Effector CD4-positive, alpha-beta T cell (primary cell): ENCODE measurements around the gene KDM8.
A peak's percentile ranks its signal among the peaks of the same experiment; 100 is the strongest.

Source experiments
- DNase-seq: peaks from one replicate; pipeline ENCODE4 v3.0.0-alpha.2; 2020
- total RNA-seq: gene quantifications from one replicate; lab custom pipeline; 2026; lab: John Stamatoyannopoulos, UW

Gene KDM8
- 15.6 reads per million, percentile 41 among the genes with 10 or more reads in this experiment for total RNA-seq

DNA sequence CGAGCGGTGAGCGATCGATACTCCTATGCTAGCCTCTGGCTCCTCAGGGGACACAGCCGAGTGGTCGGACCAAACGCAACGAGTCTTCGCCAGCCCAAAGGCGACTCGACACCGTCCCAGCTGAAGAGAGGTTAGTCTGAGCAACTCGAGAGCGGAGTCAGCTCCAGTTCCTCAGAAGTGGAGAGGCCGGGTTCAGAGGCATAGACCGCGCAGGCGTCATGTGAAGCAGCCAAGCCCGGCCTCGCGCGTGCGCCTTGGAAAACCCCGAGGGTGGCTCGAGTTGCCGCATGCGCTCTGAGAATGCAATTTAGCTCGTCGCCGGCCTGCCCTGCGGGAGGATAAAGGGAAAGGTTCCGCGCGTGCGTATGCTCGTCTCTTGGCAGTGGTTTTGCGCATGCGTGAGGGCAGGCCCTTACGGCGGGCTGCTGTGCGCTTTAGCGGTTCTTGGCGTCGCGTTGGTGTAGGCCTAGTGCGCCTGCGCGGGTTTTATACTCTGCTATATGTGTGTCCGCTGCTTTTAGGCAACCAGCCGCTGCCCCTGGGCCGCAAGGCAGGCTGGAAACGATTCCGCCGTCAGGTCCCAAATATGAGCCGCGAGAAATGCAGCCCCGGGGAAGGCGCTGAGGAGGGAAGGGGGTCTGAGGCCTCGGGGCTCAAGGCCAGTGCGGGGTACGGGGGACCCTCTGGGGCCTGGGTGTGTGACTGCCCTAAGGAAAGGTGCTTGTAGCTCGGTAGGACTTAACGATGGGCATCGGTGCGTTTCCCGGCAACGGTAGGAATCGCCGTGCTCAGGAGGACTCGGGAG is at the start of gene KDM8:
Gene KDM8 (plus strand): TSS at position 20 of the 805 bp plus-strand sequence. CDS start 6,598 bp downstream, outside the sequence.
- peak; percentile 100 for DNase-seq

DNA sequence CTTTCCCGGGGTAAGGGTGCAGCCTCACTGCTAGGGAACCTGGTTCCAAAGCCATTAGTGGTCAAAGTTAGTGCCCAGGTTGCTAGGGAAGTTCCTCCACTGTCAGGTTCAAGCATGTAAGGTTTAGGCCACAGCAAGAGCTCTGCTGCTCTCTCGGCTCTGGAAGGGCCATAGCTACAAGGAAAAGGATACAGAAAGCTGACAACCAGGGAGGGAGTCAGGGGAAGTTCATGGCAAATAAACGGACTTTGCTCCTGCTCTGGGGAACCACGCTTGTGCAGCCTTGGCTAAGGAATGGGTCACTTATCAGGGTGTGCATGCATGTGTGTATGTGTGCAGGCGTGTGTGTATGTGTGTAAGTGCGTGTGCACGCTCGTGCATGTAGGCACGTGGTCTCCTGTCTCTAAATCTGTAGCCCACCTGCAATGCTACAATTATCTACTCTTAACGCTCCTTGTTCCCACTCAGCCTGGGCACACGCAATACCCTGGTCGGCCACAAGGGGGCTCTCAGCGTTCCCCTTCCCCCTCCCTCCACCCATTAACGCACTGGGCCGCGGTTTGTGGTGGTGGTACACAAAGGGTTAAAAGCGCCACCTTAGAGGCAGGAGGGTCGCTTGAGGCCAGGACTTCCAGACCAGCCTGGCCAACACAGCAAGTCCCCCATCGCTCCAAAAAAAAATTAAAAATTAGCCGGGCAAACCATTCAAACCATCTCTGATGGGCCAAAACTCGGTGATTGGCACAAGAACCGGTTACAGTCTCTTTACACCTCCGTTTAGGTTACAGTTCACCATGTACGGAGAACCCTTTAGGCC is 48.4 kb upstream of the KDM8 start:
- DNase-seq = peak; percentile 58

DNA sequence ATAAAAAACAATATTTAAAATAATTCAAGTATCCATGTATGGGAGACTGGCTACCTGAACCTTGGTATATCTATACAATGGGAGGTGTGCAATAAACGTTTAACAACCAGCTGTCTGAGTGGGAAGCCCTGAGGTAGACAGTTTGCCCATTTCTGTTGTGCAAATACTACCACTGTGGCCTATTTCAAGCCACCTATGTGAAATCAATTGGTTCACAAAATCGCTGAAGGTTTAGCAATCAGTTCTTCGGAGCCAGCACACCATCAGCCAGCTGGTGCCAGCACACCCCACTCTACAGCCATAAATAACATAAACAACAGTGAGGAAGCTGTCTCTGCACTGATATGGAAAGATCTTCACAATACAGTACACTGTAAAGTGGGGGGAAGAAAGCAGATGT is 46.7 kb upstream of the KDM8 start:
- no peak for DNase-seq

DNA sequence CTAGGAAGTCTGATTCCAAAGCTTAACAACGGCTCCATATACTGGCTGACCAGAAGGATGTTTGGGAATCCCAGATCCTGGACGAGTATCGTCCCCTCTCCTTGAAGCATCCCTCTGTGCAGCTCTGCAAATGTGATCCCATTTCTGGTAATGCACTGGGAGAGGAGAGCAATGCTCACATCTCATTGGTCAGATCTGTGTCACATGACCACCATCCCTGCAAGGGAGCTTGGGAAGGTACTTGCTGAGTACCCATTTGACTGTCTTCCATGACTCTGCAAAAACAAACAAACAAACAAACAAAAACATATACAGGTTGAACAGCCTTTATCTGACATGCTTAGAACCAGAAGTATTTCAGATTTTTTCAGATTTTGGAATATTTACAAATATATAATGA is 41.9 kb upstream of the KDM8 start:
- DNase-seq = no peak

DNA sequence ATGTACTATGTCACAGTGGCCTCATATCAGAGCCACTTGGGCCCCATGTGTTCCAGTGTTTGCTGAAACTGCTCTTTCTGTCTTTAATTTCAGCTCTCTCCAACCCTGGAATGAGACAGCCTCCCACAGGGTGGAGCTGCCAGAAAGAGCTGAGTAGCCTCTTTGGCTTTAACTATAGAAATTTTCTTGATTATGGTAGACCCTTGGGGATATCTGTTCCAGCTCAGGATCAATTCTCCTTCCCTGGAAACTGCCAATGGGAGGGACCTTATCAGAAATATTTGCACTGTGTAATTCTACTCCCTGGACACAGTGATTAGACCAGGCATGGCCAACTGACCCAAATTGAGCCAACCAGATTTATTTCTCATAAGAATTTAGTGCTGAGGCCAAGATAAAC is 39.0 kb upstream of the KDM8 start:
- no peak for DNase-seq

DNA sequence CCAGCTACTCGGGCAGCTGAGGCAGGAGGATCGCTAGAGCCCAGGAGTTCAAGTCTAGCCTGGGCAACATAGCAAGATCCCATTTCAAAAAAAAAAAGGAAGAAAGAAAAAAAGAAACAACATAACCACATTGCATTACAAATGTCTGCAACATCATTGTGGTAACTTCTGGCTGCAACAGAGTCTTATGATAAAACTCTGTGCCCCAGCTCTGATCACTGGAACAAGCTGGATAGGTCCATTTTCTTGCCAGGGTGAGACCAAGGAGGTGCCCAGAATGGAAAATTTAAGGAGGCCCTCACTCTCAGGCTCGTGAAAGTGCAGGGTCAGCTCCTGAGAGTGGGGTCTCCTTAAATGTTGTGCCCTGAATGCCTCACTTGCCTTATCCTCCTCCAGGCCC is 37.8 kb upstream of the KDM8 start:
- no peak for DNase-seq

DNA sequence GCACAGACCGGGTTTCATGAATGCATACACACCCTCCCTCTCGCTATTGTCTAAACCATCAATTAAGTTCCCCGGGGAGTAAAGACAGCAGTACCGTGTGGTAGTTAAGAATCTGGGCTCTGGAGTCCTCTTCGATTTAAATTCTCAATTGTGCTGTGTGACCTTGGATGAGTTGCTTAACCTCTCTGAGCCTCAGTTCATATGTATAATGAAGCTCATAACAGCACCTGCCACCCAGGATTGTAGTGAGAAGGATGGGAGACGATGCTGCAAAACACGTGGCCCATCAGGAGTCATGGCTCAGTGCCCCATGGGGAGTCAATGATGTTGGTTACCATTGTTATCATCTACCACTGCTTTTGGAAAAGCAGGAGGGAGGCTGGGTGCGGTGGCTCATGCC is 34.5 kb upstream of the KDM8 start:
- DNase-seq = no peak

DNA sequence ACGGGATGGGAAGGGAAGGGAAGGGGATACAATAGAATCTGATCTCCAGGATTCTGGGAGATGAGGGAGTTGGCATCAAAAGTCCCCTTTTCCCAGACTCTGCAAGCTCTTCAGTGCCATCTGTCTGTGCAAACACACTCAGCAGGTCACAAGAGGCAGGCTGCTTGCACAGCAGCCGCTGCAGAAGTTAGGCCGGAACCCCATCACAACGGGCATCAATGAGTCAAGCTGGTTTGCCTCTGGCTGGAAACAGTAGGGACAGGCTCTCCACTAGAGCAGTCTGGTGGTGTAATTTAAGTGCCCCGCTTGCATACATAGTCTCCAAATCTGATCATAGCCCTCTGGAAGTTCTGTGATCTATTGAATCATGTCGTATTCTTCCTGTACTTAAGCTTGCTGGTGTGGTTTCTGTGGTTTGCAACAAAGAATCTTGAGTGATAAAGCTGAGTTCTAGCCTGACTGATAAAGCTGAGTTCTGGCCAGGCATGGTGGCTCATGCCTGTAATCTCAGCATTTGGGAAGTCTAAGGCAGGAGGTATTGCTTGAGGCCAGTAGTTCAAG is 33.7 kb upstream of the KDM8 start:
- peak; percentile 68 for DNase-seq

DNA sequence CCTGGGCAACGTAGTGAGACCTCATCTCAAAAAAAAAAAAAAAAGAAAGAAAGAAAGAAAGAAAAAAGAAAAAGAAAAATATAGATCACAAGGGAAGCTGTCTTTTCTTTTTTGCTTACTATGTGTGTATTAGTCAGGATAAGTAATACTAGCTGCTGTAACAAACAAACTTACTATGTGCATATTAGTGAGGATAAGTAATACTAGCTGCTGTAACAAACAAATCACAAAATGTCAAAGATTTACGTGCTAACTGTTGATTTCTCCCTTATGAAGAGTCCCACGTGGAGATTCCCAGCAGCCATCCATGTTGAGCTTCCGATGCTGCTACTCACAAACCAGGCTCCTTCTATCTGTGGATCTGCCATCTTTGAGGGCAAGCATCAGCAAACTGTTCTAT is 31.7 kb upstream of the KDM8 start:
- DNase-seq = no peak

DNA sequence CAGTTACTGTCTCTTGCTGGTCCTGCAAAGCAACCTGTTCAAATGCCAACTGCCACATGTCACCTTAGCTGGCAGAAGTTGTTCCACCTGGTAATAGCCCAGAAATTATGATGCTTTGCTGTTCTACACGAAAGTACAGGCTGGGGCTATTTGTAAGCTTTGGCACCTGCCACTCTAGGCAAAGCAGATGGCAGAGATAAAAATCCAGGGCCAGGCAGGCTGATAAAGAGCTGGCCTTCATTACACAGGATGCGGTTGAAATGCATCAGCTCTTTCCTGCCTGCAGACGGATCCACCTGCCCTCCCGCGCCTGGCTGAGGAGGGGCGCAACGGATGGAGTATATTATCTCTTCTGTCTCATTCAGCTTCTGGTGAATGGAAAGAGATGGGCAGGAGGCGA is 29.3 kb upstream of the KDM8 start:
- peak; percentile 46 for DNase-seq

DNA sequence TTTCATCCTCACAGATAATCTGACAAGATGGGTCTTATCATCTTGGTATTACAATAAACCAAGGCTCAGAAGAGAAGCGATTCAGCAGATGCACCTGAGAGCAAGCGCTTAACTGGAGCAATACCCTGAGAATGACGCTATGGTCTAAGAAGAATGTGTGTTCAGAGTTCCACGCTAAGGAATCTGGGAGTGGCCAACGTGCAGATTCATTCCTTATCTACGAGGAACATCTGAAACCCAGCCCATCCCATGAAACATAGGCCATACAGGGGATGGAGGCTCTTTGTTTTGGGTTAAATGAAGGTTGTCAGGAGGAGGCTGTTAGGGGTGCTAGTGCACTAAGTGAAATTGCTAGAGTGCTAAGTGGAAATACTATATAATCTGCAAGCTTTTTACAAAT is 28.5 kb upstream of the KDM8 start:
- no peak for DNase-seq

DNA sequence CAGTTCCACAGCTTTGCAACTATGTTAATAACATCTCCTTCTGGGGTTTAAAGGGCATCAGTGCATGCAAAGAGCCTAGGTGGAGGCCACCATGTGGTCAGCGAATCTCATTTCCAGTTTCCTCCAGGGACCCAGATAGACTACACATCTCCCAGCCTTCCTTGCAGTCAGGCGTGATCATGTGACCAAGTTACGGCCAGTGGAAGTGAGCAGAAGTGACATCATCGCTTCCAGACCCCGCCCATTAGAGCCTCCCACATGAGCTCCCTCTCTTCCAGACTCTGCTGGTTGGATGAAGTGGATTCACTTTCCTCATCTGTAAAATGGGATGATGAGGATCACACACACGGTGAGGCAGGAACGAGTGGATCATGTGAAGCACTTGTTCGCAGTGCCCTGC is 27.4 kb upstream of the KDM8 start:
- DNase-seq = no peak

DNA sequence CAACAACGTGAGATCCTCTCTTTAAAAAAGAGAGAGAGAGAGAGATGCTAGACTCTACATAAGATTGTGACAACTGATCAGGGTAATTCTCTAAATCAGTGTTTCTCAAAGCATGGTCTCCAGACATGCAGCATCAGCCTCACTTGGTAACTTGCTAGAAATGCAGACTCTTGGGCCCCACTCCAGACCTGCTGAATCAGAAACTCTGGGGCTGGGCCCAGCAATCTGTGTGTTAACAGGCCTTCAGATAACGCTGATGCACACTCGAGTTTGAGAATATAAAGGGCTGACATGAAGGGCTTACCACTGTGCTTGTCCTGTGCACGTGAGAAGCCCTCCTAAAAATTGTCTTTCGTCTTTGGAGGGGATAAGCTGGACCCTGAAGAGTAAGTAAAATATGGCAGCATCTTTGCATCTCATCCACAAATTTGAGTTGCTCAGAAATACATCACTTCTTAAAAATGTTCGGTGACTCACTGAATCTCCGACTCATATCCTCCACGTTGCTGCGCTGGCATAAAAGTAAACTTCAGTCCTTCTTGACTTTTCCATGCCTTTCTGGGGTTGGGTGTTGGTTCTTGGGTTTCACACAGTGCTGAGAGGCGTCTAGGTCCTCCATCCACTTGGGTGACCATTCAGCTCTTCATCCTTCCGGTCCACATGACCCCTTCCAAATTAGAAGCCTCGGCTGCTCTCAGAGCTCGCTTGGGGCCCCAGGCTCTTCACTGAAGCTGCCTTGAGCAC is 26.1 kb upstream of the KDM8 start:
- DNase-seq = no peak

DNA sequence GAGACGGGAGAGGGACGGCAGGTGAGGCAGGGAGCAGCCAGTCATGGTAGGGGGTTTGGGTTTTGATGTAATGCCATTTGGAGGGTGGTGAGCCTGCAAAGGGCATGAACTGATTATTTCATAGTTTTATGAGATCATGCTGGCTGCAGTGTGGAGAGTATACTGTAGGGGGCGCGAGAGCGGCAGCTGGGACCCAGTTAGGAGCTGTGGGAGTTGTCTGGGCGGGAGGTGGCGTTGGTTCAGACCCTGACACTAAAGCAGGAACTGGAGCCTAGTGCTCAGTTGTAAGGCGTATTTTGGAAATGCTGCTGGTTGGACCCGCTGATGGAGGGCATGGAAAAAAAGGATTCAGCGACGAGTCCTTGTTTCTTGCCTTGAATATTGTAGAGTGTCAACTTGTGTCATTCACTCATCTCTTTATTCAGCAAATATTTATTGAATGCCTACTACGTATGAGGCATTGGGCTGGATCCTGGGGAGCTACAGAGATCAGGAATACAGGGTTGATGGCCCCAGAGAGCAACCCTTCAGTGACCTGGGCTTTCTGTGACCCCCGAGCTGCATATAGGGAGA is 23.7 kb upstream of the KDM8 start:
- DNase-seq = peak; percentile 80

DNA sequence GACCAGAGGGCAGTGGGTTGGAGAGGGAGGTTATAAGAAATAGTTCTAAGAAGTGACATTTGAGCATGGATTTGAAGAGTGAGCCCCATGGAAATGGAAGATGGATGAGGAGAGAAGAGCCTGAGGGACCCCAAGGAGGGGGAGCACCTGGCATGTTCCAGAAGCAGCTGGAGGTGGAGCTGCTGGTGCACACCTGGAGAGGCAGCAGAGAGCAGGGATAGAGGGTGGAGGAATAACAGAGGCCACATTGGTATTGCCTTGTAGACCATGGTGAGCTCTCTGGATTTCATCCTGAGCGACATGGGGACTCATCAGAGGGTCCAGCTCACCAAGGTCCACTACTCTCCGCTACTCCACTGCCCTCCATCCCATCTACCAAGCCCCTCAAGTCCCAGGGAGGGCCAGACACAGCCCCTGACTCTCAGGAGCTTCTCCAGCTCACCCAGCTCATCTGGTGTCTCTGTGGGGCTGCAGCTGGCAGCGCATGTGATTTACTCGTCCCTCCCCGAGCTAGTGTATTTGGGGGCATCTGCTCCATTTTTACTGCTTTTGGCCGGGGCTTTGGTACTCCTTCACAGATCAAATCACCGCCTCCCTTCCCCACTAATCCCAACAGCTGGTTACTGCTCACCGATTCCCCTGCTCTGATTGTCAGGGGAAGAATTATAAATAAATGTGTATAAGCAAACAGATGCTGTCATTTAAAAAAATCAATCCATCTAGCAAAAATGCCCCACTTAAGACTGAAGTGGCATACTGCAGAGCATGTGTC is 22.1 kb upstream of the KDM8 start:
- DNase-seq = no peak

DNA sequence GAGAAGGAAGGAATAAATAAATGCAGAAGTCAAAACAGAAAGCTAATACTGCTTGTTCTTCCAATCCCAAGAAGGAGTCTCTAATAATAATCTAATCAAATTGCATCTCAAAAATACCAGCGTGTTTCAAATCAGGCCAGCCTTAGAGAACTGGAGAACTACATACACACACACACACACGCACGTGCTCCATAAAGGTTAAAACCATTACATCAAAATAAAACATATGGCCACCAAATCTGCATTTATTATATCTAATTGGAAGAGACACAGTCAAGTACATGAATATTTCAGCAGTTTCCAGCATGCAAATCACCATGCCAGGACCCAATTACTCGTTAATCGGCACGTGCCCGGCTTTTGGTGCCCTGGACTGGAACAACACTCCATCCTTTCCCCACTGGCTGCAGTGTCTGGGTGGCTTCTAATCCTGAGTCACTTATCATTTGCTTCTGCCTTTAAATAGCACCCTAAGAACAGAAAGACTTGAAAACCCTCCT is 20.4 kb upstream of the KDM8 start:
- DNase-seq = no peak

DNA sequence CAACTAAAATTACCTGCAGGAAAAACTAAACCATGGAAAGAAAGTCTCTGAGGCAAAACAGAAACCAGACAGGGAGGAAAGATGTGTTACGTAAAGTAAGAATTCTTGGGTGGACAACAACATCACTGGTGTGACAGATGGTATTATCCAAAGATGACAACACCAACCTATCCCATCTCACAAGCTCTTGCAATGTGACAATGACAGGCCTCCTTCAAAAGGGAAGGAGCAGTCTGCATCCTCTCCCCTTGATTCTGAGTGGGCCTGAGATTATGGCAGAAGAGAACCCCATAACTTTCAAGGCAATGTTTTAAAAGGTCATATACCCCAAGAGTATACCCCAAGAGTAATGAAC is 17.6 kb upstream of the KDM8 start:
- DNase-seq = no peak

DNA sequence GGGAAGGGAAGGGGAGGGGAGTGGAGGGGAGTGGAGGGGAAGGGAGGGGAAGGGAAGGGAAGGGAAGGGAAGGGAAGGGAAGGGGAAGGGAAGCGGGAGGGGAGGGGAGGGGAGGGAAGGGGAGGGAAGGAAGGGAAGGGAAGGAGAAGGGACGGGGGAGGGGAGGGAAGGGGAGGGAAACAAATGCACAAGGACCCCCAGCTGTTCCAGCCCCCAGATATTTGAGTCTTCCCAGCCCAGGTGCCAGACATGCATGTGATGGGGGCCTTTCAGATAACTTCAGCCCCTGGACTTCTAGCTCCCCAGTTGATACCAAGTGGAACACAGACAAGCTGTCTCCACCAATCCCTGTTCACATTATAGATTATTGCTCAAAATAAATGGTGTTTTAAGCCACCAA is 14.7 kb upstream of the KDM8 start:
- no peak for DNase-seq

DNA sequence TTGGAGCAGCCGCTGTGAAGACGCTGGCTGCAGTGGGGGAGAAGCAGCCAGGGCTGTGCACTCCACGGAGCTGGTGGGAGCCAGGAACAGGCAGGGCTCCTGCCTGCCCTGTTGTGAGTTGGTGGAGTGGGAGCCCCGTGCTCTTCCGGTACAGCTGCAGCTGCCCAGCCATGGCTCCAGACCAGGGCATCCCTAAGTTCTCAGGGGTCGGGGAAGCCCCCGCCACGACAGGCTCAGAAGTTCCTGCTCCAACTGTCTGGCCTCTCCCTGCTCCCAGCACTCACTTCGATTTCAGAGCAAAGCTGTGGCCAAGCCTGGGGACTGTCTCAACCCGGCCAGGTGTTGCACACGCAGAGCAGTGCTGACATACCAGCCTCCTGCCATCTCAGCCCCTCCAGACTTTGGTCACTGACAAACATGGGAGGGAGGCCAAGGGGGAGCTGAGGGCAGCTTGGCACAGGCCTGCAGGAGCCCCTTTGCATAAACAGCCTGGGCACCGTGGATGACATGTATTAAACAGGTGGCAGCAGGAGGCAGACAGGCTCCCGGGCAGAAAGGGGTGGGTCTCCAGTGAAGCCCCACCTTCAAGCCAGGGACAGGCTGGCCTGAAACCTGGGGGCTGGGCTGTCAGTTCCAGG is 13.9 kb upstream of the KDM8 start:
- DNase-seq = no peak

DNA sequence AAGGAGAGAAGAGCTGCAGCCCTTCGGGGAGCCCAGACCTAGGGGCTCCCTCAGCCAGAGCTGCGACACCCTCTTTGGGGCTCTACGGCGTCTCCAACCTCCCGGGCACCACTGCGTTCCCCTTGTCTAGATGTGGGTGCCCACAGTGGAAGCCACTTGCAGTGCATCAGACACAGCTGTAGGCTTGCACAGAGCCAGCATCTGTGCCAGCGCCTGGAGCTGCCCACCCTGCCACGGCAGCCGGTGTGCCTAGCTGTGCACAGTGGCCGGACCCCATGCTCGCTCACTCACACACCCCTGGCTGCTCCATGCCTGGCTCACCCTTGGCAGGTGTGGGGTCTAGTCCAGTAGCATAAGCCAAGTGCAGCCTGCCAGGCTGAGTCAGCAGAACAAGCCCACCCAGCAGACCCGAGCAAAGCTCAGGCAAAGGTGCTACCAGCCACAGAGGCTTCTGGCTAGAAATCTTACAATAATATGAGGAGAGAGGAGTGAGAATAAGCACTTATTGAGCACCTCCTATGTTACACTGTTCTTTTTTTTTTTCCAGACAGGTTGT is 12.9 kb upstream of the KDM8 start:
- DNase-seq = no peak

DNA sequence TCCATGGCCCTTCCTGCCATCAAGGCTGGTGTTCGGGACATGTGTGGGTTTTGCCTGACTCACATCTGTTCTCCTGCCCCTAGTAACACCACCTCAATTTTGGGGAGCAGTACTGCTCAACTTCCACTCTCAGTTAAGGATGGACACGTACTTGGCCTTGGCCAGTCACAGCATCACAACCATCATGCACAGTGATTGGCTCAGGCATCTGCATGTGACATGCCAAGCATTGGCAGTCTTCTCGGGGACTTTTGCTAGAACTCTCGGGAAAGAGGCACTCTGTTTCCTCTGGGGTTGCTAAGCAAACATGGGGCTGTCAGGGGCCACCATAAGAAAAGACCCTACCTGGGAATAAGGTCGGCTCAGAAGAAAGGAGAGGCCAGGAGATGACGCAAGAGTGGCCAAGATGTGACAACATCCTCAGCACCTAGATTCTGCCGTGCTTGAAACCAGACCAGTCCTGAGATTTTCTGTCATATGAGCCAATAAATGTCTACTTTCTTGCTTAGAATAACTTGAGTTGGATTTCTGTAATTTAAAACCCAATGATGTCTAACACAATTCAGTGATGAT is 11.9 kb upstream of the KDM8 start:
- no peak for DNase-seq
